MV-4-11 (cell line): ENCODE measurements around the gene BRF1.

ENCODE experiments used
- DNase-seq: peaks from one replicate; lab custom pipeline; 2025; lab: John Stamatoyannopoulos, UW

The BRF1 gene

DNA sequence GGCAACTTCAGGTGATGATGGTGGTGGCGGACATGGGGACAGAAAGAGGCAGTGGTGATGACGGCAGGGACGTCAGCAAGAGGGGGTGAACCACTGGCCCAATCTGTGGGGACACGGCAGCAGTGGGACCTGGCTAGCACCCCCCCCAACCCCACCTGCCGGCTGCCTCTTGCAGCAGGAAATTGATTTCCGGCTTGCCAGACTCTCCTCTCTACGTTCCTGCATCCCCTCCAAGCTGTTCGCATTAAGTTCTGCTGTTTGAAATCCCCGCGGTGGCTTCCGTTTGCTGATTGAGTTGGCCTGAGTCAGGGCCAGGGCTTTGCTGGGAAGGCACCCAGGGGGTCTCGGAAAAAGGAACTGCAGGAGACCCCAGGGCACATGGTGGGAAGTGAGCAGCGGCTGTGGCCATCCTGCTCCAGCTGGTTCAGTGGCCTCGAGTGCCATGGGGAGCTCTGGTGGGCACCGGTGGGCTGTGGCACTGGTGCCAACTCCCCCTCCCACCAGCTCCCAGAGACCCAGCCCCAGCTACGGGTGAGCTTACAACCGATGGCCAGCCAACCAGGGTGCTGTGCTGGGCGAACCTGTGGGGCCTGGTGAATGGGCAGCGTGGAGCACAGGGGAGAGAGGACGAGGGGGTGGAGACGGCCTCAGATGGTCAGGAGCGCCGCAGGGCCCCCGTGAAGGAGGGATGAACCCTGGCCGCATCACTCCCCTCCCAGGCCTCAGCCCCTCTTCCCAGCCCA is 105.1 kb downstream of the BRF1 start:
- DNase-seq = no peak

DNA sequence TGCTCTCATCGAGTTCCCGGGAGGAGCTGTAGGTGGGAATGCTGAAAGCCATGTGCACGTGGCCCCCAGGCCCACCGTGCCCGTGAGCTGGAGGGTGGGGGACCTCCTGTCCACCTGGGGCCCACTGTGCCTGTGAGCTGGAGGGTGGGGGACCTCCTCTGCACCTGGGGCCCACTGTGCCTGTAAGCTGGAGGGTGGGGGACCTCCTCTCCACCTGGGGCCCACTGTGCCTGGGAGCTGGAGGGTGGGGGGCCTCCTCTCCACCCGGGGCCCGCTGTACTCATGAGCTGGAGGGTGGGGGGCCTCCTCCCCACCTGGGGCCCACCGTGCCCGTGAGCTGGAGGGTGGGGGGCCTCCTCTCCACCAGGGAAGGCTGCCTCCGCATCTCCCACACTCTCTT is 105.8 kb downstream of the BRF1 start:
- DNase-seq = no peak

DNA sequence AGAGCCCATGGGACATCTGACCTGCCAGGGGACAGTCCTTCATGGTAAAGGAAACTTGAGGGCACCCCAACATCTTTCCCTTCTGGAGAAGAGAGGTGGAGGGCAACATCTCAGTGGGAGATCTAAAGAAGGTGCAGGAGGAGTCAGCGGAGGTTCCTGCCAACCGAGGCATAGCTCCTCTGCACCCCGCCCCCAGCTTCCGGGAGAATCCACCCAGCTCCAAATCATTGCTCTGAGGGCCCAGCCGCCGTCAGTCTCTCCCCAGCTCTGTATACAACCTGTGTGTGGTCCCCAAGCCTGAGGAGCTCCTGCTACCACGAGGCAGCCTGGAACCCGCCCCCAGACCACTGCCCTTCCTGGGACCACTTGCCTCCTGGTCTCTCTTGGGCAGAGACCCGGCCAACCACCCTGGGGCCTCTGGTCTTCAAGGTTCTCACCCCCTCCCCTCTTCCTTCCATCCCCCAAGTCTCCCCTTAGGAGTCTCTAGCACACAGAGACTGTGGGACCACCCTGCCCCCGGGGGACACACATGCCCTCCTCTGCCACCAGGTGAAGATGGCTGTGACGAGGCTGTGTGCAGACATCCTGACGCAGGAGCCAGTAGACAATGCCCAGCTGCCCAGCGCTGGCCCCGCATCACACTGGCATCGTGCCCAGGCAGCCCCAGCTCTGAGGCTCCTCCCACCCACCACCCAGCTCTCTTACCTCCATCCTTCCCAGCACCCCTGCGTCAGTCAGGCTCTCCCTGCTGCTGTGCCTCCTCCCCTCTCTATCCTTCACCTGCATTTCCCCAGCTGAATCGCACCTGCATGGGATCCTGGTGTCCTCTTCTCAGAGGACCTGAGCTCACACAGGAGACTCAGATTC is 106.7 kb downstream of the BRF1 start:
- DNase-seq = no peak

DNA sequence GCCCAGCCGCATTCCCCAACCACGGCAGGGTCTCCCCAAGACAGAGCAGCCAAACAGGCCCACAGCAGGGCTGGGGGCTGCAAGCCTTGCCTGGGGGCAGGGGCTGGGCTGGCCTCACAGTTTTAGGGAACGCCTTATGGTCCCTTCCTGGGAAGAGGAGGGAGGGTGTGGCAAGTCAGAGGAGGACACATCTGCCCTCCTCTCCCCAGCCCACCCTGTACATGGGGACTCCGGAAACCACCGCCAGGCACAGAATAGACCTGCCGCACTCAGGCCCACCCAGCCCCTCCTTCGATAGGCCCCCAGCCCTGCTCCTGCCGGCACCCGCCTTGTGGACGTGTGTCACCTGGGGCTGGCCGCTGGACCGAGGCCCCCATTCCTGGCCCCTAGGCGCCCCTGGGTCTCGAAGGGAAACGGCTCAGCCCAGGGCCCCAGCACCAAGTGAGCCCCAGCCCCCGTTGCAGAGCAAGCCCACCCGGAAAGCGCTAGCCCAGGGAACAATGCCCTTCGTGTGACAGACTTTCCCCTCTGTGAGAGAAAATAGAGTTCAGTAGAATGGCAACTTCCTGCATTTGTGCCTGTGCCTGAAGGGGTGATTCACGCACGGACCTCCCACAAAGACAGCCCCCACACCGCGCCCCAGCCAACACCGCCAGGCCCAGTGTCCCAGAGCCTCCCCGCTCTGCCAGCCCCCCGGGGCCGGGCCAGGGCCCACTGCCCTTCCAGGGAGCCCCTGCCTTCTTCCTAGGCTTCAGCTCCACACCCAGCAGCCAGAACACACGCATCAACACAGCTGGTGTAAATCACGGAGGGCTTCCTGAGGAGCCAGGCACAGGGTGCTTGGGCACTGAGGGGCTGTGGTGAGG is 107.7 kb downstream of the BRF1 start:
- DNase-seq = peak; percentile 35

DNA sequence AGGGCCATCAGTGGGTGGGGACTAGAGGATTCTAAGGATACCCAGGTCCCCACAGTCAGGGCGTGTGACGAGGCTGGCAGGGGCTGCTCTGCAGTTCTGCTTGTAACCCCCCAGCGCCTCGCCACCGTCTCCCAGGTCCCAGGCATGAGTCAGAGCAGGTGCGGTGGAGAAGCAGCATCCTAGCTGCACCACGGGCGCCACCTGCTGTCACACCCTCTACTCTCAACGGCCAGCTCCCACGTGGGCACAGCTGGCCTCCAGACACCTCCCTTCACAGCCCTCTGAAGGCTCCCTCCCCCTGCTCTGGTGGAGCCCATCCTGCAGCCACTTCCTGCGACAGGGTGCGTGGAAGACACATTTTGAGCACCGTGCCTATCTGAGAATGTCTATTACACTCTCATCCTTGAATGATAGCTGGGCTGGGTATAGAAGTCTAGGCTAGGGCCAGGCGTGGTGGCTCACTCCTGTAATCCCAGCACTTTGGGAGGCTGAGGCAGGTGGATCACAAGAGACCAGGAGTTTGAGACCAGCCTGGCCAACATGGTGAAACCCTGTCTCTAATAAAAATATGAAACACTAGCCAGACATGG is 112.8 kb downstream of the BRF1 start:
- no peak for DNase-seq

DNA sequence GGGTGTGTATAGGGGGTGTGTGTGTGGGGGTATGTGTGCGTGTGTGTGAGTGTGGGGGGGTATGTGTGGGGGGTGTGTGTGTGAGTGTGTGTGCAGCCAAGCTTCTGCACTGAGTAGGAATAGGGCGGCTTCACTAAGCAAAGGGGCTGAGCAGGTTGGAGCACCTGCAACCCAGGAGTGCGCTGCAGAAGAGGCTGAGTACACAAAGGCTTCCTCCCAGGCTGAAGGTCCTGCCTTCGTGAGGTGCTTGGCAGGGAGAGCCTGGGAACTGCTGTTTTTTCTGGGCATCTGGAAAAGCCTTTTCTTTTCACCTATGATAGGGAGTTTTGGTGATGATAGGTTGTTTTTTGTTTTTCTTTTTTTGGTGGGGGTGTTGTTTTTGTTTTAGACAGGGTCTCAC is 113.7 kb downstream of the BRF1 start:
- DNase-seq = no peak

DNA sequence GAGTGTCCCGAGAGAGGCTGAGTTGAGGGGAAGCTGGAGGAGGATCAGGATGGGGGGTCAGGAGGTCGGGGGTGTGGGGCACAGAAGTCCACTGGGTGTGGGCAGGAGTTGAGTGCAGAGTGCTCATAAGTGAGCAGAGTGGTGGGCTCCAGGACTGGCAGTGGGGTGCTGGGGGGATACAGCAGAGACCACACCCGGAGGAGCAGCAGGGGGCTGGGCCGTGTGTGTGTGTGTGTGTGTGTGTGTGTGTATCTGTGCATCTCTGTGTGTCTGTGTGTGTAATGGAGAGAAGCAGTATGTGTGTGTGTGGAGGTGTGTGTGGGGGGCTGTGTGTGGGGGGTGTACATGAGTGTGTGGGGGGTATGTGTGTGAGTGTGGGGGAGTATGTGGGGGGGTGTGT is 114.8 kb downstream of the BRF1 start:
- no peak for DNase-seq

DNA sequence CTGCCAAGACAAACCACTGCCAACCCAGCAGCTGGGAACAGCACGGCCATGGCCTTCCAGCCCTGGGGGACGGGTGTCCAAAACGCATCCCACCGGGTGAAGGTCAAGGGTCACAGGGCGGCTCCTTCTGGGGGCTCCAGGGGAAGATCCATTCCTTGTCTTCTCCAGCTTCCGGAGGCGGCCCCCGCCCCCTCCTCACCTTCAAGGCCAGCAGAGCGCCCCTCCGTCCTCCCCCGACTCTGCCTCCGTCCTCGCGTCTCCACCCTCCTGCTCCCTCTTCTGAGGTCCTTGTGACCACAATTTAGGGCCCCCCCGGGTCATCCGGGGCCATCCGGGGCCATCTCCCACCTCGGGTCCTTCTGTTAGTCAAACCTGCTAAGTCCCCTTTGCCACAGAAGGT is 115.8 kb downstream of the BRF1 start:
- no peak for DNase-seq

DNA sequence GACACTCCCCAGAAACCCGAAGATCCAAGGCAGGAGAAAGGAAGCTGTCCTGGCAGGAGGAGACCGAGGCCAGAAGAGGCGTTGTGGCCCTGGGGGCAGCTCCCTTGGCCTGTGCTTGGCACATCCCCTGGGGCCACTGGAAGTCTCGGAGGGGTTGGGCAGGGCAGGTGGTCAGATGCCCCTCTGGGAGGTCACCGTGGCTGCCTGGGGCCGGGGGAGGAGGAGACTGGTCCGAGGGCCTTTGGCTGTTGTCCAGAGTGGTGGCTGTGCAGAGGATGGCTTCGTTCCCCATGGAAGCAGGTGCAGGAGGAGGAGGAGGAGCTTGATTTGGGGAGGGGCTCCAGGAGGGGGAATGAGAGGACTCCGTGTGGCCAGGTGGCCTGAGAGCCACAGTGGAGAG is 116.3 kb downstream of the BRF1 start:
- DNase-seq = no peak

DNA sequence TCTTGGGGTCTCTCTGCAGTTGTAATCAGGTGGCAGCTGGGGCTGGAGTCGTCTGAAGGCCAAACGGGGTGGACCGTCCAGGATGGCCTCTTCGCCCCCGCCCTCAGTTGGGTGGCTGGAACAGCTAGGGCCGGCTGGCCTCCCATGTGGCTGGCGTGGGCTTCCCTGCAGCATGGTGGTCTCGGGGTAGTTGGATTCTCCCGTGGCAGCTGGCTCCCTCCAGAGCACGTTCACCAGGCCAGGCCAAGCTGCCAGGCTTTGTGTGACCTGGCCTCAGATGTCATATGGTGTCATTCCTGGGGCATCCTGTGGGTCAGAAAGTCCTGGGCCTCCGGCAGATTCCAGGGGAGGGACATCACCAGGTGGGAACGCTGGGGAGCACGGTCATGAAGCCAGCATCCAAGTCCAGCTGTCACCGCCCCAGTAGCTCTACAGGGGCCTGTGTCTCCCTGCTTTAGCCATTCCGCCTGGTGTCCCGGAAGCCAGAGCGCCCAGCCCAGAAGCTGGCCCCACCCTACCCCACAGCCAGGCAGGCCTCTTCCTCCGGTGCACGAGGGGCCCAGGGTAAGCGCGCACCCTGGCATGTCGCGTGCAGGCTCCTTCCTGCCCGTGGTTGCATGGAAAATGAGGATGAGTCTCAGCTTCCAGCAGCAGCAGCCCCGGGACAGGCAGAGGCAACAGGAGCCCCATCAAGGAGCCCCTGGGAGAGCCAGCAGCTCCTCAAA is 118.3 kb downstream of the BRF1 start:
- no peak for DNase-seq

DNA sequence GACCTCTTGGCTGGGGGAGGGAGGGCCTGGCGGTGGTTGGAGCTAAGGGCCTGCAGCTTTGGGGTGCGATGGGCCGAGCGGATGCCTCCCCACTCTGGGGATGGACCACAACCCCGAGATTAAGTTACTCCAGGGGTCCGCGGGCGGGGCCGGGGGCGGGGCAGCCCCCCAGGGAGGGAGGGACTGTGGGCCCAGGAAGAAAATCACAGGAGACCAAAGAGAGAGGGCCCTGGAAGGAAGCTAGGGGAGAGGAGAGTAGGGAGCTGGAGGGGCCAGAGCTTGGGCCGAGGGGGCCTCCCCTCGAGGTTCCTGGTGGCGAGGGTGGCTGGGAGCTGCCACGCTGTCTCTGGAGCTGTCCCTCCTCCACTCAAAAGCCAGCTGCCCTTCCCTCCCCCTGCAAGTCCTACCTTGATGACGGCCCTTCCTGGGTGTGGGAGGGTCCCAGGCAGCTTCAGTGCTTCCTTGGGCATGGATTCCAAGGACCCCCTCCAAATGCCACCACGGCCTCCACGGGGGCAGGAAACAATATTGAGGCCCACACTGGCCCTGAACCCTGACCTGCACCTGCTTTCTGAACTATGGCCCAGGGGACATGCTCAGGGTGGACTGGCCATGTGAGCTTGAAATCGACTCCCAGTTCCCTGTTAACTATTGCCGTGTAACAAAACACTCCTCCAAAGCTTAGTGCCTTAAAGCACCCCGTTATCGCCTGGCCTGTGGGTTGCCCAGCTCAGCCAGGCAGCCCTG is 119.1 kb downstream of the BRF1 start:
- DNase-seq = no peak

DNA sequence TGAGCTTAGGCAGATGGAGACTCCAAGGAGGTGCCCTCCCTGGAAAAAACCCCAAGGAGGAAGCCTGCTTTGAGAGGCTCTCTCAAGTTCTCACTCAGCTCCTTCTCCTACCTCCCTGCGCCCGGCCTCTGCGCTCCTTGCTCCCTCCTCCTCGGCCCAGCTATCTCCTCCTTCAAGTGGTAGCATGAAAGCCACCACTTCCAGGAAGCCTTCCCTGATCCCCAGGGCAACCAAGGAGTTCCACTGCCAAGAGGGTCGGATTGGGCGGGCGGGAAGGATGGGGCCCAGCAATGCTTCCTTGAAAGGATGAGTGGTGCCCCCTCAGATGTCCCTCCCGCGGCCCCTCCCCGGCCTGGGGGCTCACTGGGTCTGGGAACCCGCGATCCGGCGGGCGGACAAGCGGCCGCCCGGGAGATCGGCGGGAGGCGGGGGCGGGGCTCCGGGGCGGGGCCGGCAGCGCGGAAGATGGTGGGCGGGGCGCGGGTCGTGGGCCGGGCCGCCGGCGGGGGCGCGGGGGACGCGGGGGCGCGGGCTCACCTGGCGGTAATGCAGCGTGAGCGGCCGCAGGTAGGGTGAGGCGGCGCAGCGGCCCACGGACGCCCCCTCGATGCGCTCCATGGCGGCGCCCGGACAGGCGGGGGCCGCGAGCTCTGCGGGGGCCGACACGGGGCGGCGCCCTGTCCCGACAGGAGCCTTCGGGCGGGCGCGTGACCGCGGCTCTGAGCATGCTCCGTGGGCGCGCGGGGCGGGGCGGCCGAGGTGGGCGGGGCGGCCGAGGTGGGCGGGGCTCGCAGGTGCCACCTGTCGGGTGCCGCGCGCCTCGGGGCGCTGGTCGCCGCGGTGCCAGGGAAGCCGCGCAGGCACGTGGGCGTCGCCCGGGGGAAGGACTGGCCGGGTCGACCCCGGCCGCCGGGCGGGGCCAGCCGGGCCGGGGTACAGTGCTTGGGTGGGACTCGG is 119.9 kb downstream of the BRF1 start, which contains the start of gene NUDT14:
TSS of gene NUDT14 (minus strand) at position 721 of the 957 bp plus-strand sequence. CDS start at position 618, 103 bp downstream.
- DNase-seq = peak; percentile 18

DNA sequence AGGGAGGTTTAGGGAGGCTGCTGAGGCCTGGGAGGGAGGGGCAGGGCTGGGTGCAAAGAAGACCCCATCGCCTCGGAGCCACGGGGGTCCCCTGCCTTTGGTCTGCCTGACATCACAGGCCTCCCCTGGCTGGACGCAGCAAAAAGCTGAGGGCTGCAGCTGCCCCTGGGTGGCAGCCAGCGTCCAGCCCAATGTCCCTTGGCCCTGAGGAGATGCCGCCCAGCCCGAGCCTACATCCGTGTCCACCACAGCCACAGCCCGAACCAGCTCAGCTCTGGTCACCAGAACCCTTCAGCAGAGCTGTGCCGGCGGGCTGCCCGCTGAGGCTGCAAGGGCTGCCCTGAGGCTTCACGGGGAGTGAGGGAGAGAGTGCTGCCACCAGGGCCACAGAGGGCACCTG is 121.6 kb downstream of the BRF1 start:
- no peak for DNase-seq

DNA sequence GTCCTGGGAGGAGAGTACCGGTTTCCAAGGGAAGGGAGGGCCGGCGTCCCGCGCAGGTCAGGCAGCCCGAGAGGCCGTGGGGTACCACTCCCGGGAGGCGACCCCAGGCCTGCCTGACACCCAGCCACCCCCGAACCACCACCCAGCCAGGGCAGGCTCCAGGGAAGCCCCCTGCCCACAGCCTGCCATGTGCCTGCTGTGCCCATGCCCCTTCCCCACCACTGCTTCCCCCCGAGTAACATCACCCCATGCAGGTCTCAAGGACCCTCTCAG is 122.0 kb downstream of the BRF1 start:
- no peak for DNase-seq

DNA sequence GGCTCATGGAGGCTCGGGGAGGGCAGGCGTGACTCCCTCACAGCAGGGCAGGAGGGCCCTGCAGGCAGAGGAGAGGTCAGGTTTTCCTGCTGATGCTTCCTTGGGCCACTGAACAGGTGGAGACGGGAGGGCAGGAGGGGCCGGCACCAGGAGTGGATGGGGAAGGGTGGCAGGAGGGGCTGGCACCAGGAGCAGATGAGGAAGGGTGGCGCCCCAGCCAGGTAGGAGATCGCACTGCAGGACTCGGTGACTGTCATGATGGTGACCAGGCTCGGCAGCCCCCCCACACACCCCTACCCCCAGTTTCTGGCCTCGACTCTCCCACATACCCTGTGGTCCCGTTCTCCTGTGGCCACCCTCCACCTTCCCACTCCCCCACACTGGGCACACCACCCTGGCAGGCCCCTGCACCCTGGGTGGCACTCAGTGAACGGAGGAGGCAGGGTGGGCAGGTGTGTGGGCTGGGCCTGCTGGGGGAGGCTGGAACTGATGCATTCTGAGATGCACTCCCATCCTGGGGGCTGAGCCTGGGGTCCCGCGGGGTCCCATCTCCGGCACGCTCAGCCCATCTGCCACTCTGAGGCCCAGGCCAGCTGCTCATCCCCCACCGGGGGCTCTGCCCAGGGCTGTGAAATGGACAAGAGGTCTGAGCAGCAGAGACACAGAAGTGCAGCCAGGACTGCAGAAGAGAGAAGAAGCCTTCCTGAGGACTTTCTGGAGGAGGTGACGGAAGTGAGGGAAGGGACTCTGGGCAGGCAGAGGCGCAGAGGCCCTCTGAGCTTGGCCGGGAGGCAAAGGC is 122.5 kb downstream of the BRF1 start:
- no peak for DNase-seq

DNA sequence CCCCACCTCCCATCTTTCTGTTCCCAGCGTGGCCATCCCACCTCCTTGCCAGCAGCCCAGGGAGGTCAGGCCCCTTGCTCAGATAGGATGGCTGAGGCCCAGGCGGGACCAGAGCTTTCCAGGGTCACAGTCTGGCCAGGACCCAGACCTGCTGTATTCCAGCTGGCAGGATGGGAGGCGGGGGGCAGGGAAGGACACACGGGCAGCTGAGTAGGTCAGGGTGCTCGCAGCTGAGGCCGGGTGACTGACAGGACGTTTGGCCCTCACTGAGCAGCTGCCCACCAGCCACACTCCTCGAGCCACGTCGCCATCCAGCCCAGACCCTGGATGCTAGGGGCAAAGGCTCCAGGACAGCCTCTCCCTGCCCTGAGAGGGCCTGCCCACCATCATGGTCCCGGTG is 123.7 kb downstream of the BRF1 start:
- DNase-seq = no peak

DNA sequence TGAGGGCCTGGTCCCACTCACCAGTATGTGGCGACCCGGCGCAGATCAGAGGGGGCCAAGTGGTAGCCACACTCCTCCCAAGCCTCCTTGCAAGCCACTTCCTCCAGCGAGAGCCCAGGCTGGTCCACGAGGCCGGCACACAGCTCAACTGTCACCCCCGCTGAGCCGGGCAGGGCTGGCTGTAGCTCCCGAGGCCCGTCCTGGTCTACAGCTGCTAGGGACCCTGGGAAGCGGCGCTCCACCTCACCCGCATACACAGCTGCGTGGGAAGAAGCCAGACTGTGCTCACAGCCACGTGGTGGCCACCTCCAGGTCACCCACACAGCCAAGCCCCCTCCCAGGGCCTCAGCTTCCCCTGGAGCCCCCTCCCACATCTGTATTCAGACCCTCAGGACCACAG is 124.3 kb downstream of the BRF1 start:
- peak; percentile 53 for DNase-seq
